ENCODE measurements around the gene P2RY2.
"Not testable (repeated sequence)": the region's sequence is repeated elsewhere in the genome, so short reads cannot be mapped to it uniquely, and the experiment has no call there.

The P2RY2 gene

DNA sequence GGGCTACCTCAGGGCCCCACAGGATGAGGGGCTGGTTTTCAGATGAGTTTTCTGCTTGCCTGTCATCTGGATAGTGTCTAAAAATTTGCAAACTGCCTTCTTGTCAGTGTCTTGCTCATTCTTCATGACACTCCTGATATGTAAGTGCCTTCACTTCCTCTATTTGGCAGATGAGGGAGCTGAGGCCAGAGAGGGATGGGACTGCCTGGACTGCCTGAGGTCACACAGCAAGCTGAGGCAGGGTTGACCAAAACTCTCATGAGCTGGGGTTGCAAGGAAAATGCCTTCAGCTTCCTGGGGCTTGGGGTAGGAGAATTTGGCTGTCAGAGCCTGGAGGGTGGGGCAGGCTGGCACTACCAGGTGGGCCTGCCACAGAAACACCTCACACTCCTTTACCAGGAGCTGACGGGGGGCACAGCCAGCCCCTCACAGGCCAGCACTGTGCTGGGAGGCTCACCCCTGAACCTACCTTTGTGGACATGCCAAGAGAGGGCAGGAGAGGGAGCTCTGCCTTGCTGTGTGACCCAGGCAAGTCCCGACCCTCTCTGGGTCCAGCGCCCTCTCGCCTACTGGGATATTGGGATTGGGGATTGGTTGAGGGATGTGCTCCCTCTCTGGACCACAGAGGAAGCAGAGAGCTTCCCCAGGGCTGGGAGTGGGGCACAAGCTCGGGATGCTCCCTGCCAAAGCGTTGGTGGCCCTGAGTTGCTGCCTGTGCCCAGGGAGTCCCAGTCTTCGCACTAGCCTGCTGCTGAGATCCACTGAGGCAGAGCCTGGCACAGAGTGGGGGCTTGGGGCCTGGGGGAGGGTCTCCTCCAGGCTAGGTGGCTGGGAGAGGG, 52.2 kb downstream of the P2RY2 start:
- DNase-seq: peak; percentile 27

DNA sequence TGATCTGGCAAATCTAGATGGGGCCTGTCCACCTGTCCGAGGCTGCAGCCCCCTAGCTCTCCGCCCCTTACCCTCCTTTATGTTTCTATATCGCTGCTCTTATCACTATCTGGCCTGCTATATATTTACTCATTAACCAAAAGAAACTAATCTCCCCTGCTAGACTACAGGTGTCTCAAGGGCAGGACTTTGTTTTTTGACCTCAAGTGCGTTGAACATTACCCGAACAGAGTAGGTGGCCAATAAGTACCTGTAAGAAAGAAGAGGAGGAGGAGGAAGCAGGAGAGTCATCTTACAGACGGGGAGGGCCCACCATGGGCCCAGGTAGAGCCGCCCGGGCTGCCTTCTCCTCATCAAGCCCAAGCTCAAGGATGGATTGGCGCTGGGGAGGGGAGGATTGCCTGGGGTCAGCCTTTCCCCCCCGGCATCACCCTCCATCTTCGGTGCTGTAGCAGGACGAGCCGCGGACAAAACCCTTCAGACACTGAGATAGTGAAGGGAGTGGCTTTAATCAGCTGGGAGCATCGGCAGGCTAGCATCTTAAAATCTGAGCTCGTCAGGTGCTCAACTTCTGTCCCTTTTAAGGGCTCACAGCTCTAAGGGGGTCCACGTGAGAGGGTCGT, 52.9 kb downstream of the P2RY2 start:
- no peak for DNase-seq

DNA sequence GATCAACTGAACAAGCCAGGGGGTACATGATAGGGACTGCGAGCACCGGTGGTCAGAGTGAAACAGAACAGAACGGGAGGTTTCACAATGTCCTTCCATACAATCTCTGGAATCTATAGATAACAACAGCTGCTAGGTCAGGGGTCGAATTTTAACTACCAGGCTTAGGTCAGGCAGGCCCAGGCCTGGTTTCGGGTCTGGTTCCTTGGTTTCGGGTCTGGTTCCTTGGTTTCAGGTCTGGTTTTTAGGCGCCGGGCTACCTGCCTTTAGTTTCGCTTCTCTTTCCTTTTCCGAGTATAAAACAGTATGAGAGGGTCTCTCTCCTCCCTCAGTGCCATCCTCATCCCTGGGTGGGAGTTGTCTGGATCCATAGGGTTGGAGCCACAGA, 53.4 kb downstream of the P2RY2 start:
- DNase-seq: not testable (repeated sequence)

GRCh38 chr11:73271936-73272679, 54.0 kb downstream of the P2RY2 start, which contains the start of gene P2RY6:
TSS of gene P2RY6 (plus strand) at chr11:73272338. CDS start at chr11:73296519, 24,181 bp downstream.
- DNase-seq: peak; percentile 83

GRCh38 chr11:73272680-73273038, 54.6 kb downstream of the P2RY2 start:
- DNase-seq: no peak

DNA sequence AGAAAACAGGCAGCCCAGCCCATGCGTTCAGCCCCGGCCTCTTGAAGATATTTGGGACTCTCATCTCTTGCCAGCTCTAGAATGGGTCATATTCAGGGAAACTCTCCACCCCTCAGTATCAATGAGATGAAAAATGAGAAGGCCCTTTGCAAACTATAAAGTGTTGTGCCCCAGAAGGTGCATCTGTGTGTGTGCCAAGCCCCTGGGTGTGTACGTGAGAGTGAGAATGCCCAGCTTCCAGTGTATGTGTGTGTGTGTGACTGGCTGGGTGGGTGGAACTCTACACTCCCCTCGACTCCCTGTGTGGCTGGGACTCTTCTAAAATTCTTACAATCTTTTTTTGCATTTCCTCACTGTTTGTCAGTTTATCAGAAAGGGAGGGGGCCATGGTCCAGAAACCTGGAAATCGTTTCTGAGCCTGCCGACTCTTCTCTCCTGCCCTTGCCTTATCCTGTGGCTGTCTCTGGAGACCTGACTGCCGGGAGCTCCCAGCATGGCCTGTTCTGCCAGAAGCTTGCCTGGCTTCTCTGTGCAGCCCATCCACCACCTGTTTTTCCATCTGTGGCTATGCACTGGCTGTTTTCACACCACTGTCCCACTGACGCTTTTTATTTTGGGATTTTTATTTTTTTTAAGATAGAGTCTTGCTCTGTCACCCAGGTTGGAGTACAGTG, 55.3 kb downstream of the P2RY2 start:
- no peak for DNase-seq

DNA sequence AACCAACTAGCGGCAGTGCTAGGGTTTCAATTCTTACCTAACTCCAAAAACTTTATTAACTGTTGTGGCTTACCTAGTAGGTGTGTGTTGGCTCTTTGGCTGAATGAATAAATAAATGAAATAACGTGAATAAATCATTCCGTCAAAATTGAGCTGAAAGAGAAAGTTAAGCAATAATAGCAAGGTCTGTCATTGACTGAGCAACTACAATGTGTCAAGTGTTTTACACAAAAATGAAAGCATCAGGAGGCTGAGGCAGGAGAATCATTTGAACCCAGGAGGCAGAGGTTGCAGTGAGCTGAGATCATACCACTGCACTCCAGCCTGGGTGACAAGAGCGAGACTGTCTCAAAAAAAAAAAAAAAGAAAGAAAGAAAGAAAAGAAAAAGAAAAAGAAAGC, 56.1 kb downstream of the P2RY2 start:
- DNase-seq: not testable (repeated sequence)

DNA sequence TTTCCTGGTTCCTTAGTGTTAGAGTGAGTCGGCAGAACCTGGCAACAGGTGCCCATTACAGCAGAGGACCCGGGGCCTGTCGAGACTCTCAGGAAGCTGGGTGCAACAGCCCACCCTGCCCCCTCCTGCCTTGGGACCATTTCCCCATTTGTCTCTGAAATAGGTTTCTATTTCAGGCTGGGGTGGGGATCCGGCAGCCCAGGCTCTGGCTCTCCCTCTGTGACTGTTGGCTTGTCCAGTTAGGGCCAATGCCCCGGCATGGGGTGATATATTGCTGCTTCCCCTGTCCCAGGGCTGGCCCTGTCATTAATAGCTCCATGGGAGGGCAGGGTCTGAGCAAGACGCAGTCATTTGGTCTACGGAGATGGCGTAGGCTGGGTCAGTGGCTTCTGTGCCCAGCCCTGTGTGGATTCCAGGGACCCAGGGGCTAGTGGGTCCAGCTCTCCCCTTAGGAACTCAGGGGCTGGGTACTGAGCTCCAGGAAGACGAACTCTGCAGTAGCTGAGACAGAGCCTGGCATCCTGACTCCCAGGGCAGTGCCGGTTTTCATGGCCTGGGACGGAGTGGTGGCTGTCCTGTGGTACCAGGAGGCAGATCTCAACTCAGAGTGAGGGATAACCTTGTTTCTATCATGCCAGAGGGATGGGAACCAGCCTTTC, 56.8 kb downstream of the P2RY2 start:
- DNase-seq: no peak

GRCh38 chr11:73275381-73275750, 57.3 kb downstream of the P2RY2 start:
- DNase-seq: no peak

DNA sequence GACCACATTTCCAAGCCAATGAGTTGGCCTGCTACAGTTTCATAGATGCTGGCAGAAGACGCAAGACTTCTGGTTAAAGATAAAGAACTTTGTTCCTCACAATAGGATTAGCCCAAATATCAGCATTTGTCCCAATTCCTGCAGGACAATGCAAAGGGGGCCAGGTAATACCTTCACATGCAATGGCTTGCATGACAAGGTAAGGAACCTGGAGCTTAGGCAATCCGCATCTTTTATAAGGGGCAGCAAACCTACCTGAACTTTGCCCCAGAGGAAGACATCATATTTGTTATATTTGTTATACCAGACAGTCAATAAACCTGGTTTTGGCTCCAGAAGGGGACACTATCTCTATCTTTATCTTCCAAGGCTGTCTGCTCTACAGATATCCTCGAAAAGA, 59.4 kb downstream of the P2RY2 start:
- no peak for DNase-seq

DNA sequence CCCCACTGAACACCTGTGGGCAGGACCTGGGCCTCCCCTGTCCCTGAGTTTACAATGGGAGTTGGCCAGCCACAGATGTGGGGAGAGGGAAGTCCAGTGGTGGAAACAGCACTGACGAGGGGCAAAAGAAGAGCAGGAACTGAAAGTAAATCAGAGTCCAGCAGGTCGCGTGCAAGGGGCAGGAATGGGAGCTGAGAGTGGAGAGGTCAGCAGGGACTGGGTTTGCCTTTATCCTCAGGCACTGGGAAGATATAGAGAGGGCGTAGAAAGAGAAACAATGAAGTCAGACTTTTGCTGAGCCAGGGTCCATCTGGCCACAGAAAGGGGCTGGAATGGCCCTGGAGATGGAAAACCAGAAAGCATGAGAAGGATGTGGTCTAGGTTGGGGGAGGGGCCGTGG, 62.5 kb downstream of the P2RY2 start:
- DNase-seq: no peak

DNA sequence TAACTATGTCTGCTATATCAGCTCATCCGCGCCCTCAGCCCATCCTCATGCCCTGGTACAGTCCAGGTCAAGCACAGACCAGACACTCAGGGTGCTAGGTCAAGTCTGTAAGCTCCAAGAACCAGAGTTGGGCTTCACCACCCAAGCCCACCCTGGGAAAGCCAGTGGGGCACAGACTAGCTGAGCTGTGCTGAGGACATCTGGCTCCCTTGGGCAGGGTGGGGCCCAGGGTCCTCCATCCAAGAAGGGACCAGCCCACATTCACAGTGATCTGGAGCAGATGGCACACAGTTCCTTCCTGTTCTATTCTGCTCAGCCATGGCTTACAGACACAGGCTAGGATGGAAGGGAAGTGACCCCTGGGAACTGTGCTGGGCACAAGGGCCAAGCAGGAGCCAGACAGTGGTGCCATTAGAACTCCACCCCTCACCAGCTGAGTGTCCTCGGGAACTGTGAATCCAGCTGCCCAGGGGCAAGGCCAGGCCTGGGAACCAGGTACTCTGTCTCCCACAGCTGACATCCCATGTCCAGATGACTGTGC, 63.2 kb downstream of the P2RY2 start:
- no peak for DNase-seq

DNA sequence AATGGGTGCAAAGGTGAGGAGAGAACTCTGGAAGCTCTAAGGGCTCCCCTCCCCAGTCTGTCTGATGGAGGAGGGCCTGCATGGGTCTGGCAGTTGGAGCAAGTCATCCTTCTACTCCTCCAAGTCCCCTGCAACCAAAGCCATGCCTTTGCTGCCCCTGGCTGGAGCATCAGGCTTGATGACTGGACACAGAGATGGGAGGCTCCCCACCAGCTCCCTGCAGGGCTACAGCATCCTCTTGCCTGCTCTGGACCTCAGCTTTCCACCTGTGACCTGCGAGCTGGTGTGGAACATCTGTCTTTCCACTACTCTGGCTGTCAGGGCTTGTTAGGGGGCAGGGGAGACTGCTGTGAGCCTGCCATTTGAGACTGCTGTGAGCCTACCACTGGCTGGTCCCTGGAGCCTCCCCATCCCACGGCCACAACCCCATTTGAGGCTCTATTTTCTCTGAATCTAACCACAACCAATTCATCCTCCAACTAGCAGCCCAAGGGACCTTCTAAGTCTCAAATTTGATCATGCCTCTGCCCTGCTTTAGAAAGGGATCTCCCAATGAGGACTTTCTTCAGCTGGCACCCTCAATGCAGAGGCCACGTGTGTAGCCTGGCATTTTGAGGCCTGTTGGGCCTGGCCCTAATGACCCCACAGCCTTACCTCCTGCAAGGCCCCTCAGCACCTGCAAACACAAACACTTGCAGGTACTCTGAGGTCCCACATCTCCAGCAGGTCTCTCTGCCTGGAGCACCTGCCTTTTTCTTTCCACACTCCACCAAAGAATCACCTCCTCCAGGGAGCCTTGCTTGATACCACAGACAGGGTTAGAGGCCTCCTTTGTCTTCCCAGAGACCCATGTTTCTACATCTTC, 63.9 kb downstream of the P2RY2 start:
- DNase-seq: no peak

DNA sequence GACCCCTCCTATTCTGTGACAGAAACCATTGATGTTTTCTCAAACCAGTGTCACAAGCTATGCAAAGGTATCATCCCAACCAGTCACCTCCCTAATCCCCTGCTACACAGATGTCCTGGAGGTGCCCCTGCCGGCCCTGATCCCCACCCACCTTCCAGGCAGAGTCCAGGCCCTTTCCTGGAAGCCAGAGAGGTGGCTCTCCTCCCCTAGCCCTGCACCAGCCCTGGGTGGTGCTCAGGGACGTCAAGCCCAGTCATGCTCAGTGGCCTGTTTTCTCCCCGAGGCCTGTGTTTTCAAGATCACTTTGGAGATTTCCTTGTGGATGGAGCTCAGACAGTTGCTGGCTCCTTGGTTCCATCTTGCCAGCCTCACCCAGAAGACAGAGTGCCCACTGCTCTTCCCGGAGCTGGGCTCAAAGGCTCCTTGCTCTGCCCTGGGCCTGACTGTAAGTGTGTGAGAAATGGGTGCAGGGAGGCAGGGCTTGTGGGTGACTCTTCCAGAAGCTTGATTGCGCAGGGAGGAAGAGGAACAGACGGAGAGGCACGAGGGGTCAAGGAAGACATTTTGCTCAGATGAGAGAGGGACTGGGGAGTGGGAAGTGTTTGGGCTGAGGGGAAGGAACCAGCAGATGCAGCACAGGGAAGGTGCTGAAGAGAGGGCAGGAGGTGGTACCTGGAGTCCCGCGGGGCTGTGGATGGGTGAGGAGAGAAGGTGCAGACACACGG, 65.4 kb downstream of the P2RY2 start:
- DNase-seq: no peak

DNA sequence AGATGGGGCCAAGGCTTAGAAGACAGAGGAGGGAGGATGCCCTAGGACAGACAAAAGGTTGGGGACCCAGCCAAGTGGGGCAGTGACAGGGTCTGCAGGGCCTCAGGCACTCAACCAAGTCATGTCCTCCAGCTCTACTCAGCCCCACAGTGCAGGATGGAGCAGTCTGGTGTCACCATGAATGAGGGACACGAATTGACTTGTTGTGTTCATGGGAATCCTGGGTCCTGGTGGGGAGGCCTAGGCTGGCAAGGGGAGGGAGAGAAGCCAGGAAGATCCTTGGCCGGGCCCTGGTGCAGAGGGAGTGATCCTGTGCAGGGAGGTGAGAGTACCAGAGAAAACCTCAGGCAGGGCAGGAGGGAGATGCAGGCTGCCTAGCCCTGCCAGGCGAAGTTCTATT, 66.0 kb downstream of the P2RY2 start:
- DNase-seq: no peak

DNA sequence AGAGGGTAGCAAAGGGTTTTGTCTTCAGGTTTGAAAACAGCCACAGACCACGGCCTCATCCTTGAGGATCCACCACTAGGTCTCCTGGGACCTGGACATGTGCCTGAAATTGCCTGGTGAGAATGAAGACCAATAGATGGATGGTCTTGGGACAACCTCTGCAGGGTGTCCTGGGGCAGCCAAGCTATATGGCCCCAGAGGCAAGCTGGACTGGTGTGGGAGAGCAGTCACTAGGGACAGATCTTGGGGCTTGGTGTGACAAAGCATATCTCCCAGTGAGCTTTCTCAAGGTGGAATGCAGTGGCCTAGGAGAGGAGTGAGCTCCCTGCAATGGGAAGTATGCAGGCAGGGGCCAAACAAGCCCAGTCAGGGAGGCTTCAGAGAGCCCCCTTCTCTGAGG, 67.6 kb downstream of the P2RY2 start:
- no peak for DNase-seq

Data from GF-D8 (cell line).